NCI-H1436 (cell line): ENCODE data around the gene HADHB.

Experiments
- DNase-seq: peaks from one replicate; lab custom pipeline; 2025; lab: John Stamatoyannopoulos, UW

HADHB gene

GRCh38 chr2:26244309-26245230 is at the start of gene HADHB, which contains the start of gene HADHA:
HADHB (plus strand) TSS chr2:26244939; CDS start chr2:26254255, 9,316 bp downstream.
HADHA (minus strand) TSS chr2:26244632; CDS start chr2:26244596, 36 bp downstream.
- DNase-seq = peak; percentile 72

- no peak for DNase-seq
Observed at GRCh38 chr2:26195040-26195984, 49.4 kb upstream of the HADHB start.

GRCh38 chr2:26196683-26197418 is 47.9 kb upstream of the HADHB start:
- no peak for DNase-seq

- no peak for DNase-seq
Observed at GRCh38 chr2:26197516-26197915, 47.2 kb upstream of the HADHB start.

GRCh38 chr2:26202981-26203490 is 41.7 kb upstream of the HADHB start:
- no peak for DNase-seq

- no peak for DNase-seq
Observed at GRCh38 chr2:26203906-26204305, 40.8 kb upstream of the HADHB start.

- DNase-seq = no peak
Observed at GRCh38 chr2:26212011-26212410, 32.7 kb upstream of the HADHB start.

- DNase-seq = no peak
Observed at GRCh38 chr2:26214759-26215158, 30.0 kb upstream of the HADHB start.

GRCh38 chr2:26215833-26216232 is 28.9 kb upstream of the HADHB start:
- no peak for DNase-seq

GRCh38 chr2:26216587-26216986 is 28.2 kb upstream of the HADHB start:
- no peak for DNase-seq

GRCh38 chr2:26217720-26218119 is 27.0 kb upstream of the HADHB start:
- no peak for DNase-seq

- DNase-seq = no peak
Observed at GRCh38 chr2:26223018-26223417, 21.7 kb upstream of the HADHB start.

- no peak for DNase-seq
Observed at GRCh38 chr2:26224095-26224494, 20.6 kb upstream of the HADHB start.

GRCh38 chr2:26229595-26229994 is 15.1 kb upstream of the HADHB start:
- DNase-seq = no peak

GRCh38 chr2:26230806-26231205 is 13.9 kb upstream of the HADHB start:
- no peak for DNase-seq

- DNase-seq = no peak
Observed at GRCh38 chr2:26235089-26235488, 9.7 kb upstream of the HADHB start.

- DNase-seq = no peak
Observed at GRCh38 chr2:26237868-26238267, 6.9 kb upstream of the HADHB start.

GRCh38 chr2:26238311-26238958 is 6.3 kb upstream of the HADHB start:
- DNase-seq = no peak

- DNase-seq = no peak
Observed at GRCh38 chr2:26241928-26242436, 2.8 kb upstream of the HADHB start.

GRCh38 chr2:26243470-26244308 is 1.1 kb upstream of the HADHB start:
- DNase-seq = peak; percentile 16
